ENCODE measurements around the gene CD248.
A peak's percentile ranks its signal among the peaks of the same experiment; 100 is the strongest.
"Not testable (repeated sequence)": the region's sequence is repeated elsewhere in the genome, so short reads cannot be mapped to it uniquely, and the experiment has no call there.

Gene CD248, protein sequence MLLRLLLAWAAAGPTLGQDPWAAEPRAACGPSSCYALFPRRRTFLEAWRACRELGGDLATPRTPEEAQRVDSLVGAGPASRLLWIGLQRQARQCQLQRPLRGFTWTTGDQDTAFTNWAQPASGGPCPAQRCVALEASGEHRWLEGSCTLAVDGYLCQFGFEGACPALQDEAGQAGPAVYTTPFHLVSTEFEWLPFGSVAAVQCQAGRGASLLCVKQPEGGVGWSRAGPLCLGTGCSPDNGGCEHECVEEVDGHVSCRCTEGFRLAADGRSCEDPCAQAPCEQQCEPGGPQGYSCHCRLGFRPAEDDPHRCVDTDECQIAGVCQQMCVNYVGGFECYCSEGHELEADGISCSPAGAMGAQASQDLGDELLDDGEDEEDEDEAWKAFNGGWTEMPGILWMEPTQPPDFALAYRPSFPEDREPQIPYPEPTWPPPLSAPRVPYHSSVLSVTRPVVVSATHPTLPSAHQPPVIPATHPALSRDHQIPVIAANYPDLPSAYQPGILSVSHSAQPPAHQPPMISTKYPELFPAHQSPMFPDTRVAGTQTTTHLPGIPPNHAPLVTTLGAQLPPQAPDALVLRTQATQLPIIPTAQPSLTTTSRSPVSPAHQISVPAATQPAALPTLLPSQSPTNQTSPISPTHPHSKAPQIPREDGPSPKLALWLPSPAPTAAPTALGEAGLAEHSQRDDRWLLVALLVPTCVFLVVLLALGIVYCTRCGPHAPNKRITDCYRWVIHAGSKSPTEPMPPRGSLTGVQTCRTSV

DNA sequence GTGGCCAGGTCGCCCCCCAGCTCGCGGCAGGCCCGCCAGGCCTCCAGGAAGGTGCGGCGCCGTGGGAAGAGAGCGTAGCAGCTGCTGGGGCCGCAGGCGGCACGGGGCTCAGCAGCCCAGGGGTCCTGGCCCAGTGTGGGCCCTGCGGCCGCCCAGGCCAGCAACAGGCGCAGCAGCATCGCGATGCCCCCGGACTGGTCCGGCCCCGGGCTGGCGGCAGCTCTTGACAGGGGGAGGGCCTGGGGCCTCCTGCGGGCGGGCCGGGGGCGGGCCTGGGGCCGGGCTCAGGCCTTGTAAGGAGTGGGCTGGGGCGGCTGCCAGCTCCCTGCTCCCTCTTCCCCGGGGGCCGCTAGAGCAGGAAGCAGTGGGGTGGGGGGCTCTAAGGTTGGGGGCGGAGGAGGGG is at the start of gene CD248:
CD248 (minus strand) TSS at position 196 of the 403 bp plus-strand sequence; CDS start at position 179, 17 bp downstream.
- no peak for DNase-seq (ENCODE audit: low read depth)

DNA sequence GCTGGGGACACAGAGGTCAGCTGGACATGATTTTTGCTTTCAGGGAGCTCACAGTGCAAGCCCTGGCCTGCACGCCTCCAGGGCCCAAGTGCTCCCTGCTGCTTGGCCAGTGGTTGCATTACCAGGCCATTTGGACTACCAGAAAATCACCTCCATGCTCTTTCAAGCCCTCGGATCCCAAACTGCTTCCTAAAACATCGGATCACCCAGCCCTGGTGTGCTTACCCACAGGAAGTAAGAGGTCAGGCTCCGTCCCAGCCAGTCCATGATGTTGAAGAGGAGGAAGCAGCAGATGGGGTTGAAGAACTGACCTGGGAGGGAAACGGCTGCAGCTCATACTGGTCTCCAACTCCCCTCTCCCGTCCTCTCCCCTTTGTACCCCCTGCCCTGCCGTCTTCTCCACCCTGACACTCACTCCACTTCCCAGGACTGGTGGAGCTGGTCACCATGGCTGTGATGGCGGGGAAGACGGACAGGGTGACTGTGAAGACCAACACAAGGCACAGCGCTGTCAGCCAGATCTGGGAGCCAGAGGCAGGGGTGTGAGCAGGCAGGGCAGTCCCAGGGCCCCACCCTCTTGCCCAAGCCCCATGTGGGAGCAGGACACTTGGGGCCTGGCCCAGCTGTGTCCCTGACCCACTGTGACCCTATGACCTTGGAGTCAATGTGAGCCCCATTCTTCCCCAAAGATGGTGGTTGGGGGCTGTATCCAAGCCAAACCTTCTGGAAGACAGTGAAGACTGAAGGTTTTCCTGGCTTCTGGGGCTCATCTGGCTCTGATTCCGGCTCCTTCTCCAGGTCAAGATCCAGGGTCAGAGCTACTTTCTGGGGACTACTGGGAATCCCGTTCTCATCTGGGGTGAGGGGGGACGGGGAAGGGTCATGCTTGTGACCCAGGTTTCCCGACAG is 49.1 kb upstream of the CD248 start:
- DNase-seq (ENCODE audit: low read depth), result no peak

DNA sequence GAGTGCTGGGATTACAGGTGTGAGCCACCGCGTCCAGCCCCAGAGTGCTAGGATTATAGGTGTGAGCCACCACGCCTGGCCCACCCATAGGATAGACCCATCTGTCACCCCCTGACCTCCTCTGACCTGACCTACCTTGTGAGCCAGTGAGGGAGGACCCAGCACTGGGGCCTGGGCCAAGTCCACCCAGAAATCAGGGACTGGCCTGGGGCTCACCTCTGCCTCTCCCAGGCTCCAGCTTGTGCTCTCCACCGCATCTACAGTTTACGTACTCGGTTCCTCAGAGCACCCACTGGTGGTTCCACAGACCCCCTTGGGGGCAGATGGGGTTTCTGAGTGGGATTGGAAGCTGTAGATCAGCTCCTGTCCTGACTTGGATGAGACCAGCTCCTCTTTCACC is 48.3 kb upstream of the CD248 start:
- DNase-seq (ENCODE audit: low read depth), result no peak

- peak; percentile 80 for DNase-seq (ENCODE audit: low read depth)
Measured at GRCh38 chr11:66363805-66364535, 47.1 kb upstream of the CD248 start.

- no peak for DNase-seq (ENCODE audit: low read depth)
Measured at GRCh38 chr11:66363187-66363601, 46.4 kb upstream of the CD248 start.

DNA sequence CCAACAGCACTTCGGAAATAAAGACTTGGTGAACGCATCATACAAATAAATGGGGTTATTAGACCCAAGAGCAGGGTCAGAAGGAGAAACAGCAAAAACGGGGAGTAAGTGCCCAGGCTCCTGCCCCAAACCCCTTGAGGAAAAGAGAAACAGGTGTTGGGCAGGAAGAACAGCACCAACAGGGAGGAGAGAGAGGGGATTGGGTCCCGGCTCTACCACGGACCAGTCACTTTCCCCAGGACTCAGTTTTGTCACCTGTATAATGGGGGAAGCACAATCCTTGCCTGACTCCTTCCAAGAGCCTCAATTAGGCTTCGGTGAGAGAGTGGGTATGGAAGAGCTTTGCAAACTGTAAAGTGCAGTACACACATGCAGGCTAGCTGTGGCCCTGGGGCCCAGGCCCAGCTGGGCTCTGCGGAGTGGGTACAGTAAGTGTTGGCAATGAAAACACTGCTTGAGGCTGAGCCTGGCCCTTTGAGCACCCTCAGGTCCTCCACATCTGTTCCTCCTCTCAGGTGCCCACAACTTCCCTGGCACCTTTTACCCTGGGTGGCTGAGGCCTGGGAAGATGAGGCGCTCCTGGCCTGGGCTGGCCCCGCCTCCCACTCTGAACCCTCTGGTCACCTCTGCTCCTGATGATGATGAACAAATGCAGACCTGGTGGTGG is 45.8 kb upstream of the CD248 start:
- no peak for DNase-seq (ENCODE audit: low read depth)

- DNase-seq (ENCODE audit: low read depth), result no peak
Measured at GRCh38 chr11:66361502-66361941, 44.7 kb upstream of the CD248 start.

DNA sequence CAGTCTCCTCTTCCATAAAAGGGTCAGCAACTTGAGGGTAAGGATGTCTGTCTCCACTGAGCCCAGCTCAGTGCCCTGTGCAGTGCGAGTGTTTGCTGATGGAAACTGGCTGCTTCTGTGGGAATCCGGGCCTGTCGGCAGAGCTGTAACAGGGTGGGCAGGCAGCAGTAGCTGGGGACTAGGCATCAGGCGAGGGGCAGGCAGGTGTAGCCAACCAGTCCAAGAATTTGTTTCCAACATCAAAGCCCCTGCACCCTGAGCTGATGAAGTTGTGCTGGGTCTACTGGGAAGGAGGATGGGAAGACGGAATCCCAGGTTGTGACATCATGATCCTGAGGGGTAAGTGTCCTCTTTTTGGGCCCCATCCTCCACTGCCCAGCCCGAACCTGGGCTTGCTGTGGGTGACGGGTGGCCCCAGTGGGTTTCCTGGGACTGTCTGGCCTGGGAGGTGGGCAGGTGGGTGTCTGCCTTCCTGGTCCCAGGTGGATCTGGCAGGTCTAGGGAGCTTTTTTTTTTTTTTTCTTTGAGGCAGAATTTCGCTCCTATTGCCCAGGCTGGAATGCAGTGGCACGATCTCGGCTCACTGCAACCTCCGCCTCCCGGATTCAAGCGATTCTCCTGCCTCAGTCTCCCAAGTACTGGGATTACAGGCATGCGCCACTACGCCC is 43.7 kb upstream of the CD248 start:
- DNase-seq (ENCODE audit: low read depth), result no peak

DNA sequence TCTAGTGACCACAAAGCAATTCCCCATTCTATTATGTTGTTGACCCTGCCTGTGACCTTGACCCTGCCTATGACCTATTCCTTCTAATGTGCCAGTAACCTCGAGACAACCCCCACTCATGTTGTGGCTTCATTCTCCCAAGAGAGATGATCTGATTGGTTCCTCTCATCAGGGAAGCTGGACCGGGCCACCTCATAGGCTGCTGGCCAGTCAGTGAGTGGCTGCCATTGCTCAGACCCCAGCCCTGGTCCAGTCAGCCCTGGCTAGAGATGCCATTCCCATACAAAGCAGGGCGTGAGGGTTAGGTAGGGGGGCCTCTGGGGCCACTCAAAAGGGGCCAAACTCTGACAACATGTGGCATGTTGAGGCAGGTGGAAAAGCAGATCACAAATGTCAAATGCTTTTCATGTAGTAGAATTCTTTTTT is 42.8 kb upstream of the CD248 start:
- DNase-seq (ENCODE audit: low read depth), result no peak

- not testable (repeated sequence) for DNase-seq (ENCODE audit: low read depth)
Measured at GRCh38 chr11:66350560-66351235, 33.9 kb upstream of the CD248 start.

DNA sequence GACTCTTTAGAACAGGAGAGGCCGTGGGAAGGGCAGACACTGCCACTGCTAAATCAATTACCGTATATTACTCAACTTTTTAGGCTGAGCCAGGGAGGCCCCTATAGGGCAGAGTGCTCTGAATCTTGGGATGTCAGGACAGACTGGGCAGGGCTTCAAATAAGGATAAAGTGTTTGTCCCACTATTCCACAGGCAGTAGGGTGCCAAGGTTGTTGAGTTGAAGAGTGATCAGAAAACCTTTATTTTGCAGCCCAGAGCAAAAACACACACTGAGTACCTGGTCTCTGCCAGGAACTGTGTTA is 32.2 kb upstream of the CD248 start:
- no peak for DNase-seq (ENCODE audit: low read depth)

- DNase-seq (ENCODE audit: low read depth), result peak; percentile 82
Measured at GRCh38 chr11:66347425-66348276, 30.8 kb upstream of the CD248 start, which contains the start of gene B4GAT1. Gene B4GAT1, minus strand, starts transcription at chr11:66347629. Its CDS starts 84 bp downstream, at chr11:66347545.

GRCh38 chr11:66346476-66347424 is 29.9 kb upstream of the CD248 start:
- no peak for DNase-seq (ENCODE audit: low read depth)

DNA sequence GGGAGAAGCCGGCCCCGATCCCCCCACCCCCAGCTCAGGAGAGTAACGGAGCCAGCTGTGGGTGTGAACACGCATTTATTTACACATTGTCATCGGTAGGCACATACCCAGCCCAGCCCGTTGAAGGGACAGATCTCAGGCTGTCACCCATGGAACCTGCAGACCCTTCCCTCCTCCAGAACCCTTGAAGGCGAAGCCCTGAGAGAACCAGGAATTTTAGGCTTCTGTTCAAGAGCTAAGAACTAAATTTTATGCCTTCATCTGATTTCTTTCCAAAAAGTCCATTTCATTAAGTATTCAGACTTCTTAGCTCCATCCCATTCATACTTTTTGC is 28.4 kb upstream of the CD248 start:
- DNase-seq (ENCODE audit: low read depth), result no peak

DNA sequence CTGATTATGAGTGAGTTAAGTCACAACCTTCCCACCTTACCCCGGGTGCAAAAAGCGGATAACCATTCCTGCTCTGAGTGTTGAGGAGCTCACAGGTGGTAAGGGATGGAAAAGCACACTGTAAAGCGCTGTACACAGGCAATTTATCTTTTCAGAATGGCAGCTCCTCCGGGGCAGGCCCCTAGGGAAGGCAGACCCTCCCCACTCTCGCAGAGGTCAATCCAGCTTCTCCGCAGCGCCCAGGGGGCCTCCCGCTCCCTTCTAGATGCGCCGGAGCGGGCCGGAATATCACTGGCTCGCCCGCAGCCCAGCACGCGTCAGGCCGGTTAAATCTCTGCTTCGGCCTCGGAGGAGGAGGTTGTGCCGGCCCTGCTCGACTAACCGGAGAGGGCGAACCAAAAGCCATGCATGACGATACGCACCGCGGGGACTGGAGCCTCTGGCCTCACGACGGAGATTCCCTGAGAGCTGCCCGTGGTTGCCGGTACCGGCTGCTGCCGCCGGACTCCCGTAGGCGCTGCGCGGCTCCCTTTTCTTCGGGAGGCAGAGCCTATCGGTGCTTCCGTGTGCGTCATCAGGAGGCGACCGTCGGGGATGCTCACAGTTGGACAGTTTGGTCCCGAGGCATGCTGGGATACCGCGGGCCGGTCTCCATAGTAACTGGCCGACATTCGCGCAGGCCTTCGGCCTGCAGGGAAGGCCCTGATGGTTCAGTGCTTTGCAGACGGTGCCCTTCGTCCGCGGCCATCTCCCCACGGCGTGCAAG is 27.9 kb upstream of the CD248 start, which contains the start of gene BRMS1:
BRMS1 (minus strand) TSS at position 555 of the 766 bp plus-strand sequence. CDS start 2,870 bp downstream, outside the sequence.
- DNase-seq (ENCODE audit: low read depth), result peak; percentile 93

- DNase-seq (ENCODE audit: low read depth), result no peak
Measured at GRCh38 chr11:66343176-66343575, 26.3 kb upstream of the CD248 start.

Data from activated T-cell treated with anti-CD3 and anti-CD28 coated beads for 48 hours (primary cell).